ENCODE results near the gene MYL5. TPM values are rescaled to one million over a fixed set of nuclear protein-coding genes. Genes with fewer than 3 reads are reported as not detected.

MYL5 gene
- total RNA-seq, 1 experiment from 2014 or later: 11.7 TPM

GRCh38 chr4:725391-726234, 51.3 kb downstream of the MYL5 start:
- H3K9me3 ChIP-seq (ENCODE audit: low read depth, low read length, poor library complexity, severe bottlenecking): no peaks in the 10 kb centered on the region
- TF ChIP-seq CTCF (conservative IDR thresholded peaks at IDR 0.05; ENCODE audit: low read depth, low read length): no peak
- no peak for TF ChIP-seq EZH2 (IDR thresholded peaks at IDR 0.05; ENCODE audit: borderline replicate concordance, low read depth, low read length, poor library complexity, severe bottlenecking)
- no peaks in the 10 kb centered on the region for H3K27me3 ChIP-seq (replicated peaks; ENCODE audit: insufficient read depth, low read depth, low read length, poor library complexity)
- CTCF ChIA-PET: no interaction called here
- no peak for DNase-seq (ENCODE audit: low spot score)
- BruUV-seq (replicated peaks): no TSS peak
- H3K4me3 ChIP-seq (ENCODE audit: low read depth, low read length, poor library complexity, severe bottlenecking): no peak overlapping the region
- H3K4me1 ChIP-seq (ENCODE audit: insufficient read depth, low read length, poor library complexity, severe bottlenecking): peaks cover 11% of the 10 kb centered on the region
- POLR2A ChIA-PET (ENCODE audit: low non-redundant PET): no interaction called here
- peaks cover 6% of the 10 kb centered on the region for H3K36me3 ChIP-seq (ENCODE audit: insufficient read depth, low read length, poor library complexity, severe bottlenecking)
- no peak overlapping the region for H3K27ac ChIP-seq (ENCODE audit: low read depth, low read length, poor library complexity, severe bottlenecking)
- intact Hi-C loops (cut with micrococcal nuclease; ENCODE audit: unreplicated experiment): no loop called here

GRCh38 chr4:726235-726787, 52.0 kb downstream of the MYL5 start:
- Histone ChIP-seq H3K27me3 (replicated peaks; ENCODE audit: insufficient read depth, low read depth, low read length, poor library complexity) (no peaks in the 10 kb centered on the region), H3K36me3 (ENCODE audit: insufficient read depth, low read length, poor library complexity, severe bottlenecking) (peaks cover 13% of the 10 kb centered on the region), H3K27ac (ENCODE audit: low read depth, low read length, poor library complexity, severe bottlenecking) (no peak overlapping the region), H3K4me1 (ENCODE audit: insufficient read depth, low read length, poor library complexity, severe bottlenecking) (peaks cover 4% of the 10 kb centered on the region), H3K9me3 (ENCODE audit: low read depth, low read length, poor library complexity, severe bottlenecking) (no peaks in the 10 kb centered on the region), H3K4me3 (ENCODE audit: low read depth, low read length, poor library complexity, severe bottlenecking) (no peak overlapping the region)
- intact Hi-C loops (cut with micrococcal nuclease; ENCODE audit: unreplicated experiment): no loop called here
- BruUV-seq (replicated peaks): no TSS peak
- CTCF ChIA-PET: no interaction called here
- TF ChIP-seq EZH2 (IDR thresholded peaks at IDR 0.05; ENCODE audit: borderline replicate concordance, low read depth, low read length, poor library complexity, severe bottlenecking): no peak
- TF ChIP-seq CTCF (conservative IDR thresholded peaks at IDR 0.05; ENCODE audit: low read depth, low read length): no peak
- DNase-seq (ENCODE audit: low spot score): no peak
- POLR2A ChIA-PET (ENCODE audit: low non-redundant PET): no interaction called here

- TF ChIP-seq EZH2 (IDR thresholded peaks at IDR 0.05; ENCODE audit: borderline replicate concordance, low read depth, low read length, poor library complexity, severe bottlenecking) (no peak), CTCF (conservative IDR thresholded peaks at IDR 0.05; ENCODE audit: low read depth, low read length) (no peak)
These were observed 52.5 kb downstream of the MYL5 start for GRCh38 chr4:726838-727237.

More at GRCh38 chr4:726838-727237, 52.5 kb downstream of the MYL5 start:
- ChIA-PET CTCF (no interaction called here), POLR2A (ENCODE audit: low non-redundant PET) (no interaction called here)
- intact Hi-C loops (cut with micrococcal nuclease; ENCODE audit: unreplicated experiment): no loop called here
- H3K27ac ChIP-seq (ENCODE audit: low read depth, low read length, poor library complexity, severe bottlenecking): no peak overlapping the region
- no peak overlapping the region for H3K4me3 ChIP-seq (ENCODE audit: low read depth, low read length, poor library complexity, severe bottlenecking)
- H3K27me3 ChIP-seq (replicated peaks; ENCODE audit: insufficient read depth, low read depth, low read length, poor library complexity): no peaks in the 10 kb centered on the region
- BruUV-seq (replicated peaks): no TSS peak
- H3K4me1 ChIP-seq (ENCODE audit: insufficient read depth, low read length, poor library complexity, severe bottlenecking): no peaks in the 10 kb centered on the region
- H3K36me3 ChIP-seq (ENCODE audit: insufficient read depth, low read length, poor library complexity, severe bottlenecking): peaks cover 13% of the 10 kb centered on the region
- no peaks in the 10 kb centered on the region for H3K9me3 ChIP-seq (ENCODE audit: low read depth, low read length, poor library complexity, severe bottlenecking)
- DNase-seq (ENCODE audit: low spot score): no peak

Data from A673 (cell line).